GM21825 (cell line): ENCODE measurements around the gene NEK10.
"Not testable (repeated sequence)": the region's sequence is repeated elsewhere in the genome, so short reads cannot be mapped to it uniquely, and the experiment has no call there.

ENCODE experiments used
- ATAC-seq: cut with Tn5 transposase; IDR thresholded peaks from one replicate; pipeline ENCODE4 v1.9.1; 2021; ENCODE audit warnings: mild to moderate bottlenecking, moderate library complexity; ENCODE audit not compliant: unreplicated experiment

The NEK10 gene, protein sequence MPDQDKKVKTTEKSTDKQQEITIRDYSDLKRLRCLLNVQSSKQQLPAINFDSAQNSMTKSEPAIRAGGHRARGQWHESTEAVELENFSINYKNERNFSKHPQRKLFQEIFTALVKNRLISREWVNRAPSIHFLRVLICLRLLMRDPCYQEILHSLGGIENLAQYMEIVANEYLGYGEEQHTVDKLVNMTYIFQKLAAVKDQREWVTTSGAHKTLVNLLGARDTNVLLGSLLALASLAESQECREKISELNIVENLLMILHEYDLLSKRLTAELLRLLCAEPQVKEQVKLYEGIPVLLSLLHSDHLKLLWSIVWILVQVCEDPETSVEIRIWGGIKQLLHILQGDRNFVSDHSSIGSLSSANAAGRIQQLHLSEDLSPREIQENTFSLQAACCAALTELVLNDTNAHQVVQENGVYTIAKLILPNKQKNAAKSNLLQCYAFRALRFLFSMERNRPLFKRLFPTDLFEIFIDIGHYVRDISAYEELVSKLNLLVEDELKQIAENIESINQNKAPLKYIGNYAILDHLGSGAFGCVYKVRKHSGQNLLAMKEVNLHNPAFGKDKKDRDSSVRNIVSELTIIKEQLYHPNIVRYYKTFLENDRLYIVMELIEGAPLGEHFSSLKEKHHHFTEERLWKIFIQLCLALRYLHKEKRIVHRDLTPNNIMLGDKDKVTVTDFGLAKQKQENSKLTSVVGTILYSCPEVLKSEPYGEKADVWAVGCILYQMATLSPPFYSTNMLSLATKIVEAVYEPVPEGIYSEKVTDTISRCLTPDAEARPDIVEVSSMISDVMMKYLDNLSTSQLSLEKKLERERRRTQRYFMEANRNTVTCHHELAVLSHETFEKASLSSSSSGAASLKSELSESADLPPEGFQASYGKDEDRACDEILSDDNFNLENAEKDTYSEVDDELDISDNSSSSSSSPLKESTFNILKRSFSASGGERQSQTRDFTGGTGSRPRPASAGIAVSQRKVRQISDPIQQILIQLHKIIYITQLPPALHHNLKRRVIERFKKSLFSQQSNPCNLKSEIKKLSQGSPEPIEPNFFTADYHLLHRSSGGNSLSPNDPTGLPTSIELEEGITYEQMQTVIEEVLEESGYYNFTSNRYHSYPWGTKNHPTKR

DNA sequence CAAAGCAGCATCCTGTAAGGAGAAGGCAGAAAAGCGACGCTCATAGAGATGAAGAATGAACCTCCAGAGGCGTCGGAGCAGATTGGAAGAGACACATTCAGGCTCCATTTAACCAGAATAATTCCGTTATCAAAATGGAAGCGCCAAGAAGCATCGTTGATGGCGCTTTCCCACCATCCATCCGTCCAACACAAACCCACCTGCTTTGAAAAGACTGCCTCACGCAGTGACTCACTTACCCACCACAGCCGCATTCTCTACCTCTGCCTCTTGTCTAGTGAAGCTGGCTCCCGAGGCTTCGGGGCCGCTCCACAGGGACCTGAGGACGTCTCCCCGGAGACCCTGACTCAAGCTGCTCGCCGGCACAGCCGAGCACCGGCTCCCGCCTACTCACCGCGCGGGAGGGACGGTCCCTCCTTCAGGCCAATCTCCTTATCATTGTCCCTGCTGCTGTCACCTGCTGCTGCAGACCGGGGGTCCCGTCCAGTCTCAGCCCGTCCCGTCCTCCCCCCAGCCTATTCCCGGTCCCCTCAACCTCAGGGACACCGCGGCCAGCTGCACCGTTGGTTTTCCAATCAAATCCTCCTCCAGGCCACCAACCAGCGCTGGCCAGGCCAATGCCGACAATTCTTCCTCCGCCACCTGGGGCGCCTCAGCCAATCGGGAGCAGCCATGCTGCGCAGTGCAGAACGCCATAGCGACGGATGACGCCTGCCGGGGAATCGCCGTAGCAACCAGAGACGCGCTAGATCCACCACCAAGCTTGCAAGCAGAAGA, at the start of gene NEK10:
TSS of gene NEK10 (minus strand) at position 553 of the 777 bp plus-strand sequence. CDS start 16,501 bp downstream, outside the sequence.
- peak; percentile 100 for ATAC-seq

DNA sequence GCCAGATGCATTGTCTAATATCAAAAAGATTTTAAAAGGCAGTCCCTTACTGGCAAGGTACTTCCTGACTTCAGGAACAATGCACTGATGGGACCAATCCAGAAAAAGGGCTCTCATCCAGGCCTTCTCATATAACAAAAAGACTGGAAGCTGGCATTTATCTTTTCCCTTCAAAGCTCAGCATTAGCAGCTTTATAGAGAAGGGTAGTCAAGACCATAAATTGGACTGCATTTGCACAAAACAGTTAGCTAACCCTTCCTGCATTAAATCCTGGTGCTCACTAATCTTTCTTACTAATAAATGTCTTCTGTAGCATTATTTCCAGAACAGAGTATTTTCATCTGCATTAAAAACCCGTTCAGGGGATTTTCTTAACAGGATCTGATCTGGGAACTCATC, 46.0 kb upstream of the NEK10 start:
- no peak for ATAC-seq

DNA sequence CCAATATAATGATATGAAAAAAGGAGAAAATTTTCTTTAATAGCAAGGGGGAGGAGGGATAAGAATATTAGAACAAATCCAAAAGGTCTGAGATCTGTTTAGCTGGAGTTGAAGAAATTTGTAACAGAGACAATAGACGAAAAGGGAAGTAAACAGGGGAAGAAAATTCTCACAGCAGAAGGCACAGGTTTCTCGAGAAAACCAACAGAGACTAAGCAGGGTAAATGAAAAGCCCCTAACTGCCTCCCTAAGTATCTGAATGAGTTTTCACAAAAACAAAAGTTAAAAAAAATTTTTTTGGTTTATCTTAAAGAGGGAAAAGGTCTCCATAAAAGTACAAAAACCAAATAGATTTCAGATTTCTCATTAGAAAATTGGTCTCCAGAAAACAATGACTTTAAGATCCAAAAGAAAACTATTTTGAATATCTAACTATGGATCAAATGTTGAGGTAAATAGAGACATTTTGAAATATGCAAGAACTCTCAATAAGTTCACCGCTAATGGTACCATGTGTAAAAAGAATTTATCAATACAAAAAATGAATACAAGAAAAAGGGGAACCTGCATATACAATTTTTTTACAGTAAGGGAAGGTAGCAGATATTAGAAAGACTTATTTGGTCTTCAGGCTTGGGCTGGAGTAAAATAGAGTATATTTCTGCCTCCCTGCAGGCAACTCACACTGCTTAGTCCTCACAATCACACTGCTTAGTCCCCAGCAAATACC, 23.9 kb upstream of the NEK10 start:
- peak; percentile 87 for ATAC-seq

DNA sequence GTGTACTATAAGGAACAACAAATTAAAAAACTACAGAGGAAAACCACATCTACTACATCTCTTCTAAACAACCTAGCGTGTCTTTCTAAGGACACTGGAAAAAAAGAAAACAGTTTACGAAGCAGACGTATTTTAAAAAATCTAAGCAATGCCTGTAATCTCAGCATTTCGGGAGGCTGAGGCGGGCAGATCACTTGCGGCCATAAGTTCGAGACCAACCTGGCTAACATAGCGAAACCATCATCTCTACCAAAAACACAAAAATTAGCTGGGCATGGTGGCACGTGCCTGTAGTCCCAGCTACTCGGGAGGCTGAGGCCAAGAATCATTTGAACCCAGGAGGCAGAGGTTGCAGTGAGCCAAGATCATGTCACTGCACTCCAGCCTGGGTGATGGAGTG, 23.2 kb upstream of the NEK10 start:
- ATAC-seq = not testable (repeated sequence)

GRCh38 chr3:27391796-27392195, 22.6 kb upstream of the NEK10 start:
- ATAC-seq = no peak

- no peak for ATAC-seq
Measured at GRCh38 chr3:27387625-27388024, 18.4 kb upstream of the NEK10 start.

DNA sequence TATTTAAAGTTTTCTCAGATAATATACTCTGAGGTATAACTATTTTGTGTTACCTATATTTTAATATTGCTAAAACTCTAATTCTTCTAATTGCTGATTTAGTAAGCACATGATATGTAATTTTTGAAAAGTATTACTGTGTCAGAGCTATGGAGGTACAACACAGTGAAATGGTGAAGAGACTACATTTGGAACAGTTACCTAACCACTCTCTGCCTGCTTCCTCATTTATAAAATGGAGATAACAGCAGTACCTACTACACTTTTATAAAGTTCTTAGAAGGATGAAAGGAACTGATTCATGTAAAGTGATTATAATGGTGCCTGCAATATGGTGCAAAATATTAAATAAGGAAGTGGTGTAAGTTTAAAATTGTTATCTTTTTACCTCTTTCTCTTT, 16.3 kb upstream of the NEK10 start:
- ATAC-seq = no peak

GRCh38 chr3:27384191-27384590, 15.0 kb upstream of the NEK10 start:
- no peak for ATAC-seq

- no peak for ATAC-seq
Measured at GRCh38 chr3:27380433-27381357, 11.5 kb upstream of the NEK10 start.

DNA sequence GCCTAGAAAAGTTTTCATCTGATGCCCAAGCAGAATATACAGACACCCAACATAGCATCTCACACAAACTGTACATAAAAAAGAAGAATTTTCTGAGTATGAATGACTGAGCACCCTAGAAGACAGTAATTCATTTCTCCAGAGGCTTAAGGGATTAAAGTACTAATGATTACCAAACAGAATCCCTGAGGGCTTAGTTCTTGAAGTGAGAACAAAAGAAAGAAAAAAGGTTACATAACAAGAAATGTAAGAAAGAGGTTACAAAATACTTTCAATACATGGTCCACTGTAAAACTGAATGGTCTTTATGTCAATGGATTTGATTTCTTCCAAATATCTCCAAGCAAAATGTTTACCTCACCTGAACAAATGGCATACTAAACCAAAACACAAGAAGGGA, 9.1 kb upstream of the NEK10 start:
- no peak for ATAC-seq

DNA sequence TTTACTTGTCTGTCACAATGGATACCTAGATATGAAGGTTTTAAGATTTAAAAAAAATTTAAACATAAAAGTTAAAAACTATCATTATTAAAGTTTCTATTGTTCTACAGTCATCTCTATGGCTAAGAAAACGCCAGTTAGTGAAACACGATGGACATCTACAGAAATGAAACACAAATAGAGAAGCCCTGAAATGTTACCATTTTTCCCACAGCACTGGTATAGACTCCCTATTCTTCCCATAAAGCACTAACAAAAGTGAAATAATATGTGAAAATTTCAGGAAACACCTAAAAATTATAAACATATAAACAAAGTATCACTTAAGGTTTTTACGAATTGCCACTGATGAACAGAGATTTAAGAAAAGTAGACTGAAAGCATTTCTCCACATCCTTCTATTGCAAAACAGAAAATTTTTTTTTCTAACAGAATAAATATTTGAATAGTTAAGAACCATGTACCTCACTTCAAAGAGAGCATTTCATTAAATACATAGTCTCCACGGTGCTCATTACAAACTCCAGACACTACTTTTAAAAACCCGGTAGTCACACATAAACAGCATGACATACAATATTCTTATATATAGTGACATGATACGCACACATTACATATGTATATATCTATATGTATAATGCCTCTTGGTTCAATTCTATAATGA, 7.1 kb upstream of the NEK10 start:
- no peak for ATAC-seq

- no peak for ATAC-seq
Measured at GRCh38 chr3:27366062-27366591, 3.1 kb downstream of the NEK10 start.

DNA sequence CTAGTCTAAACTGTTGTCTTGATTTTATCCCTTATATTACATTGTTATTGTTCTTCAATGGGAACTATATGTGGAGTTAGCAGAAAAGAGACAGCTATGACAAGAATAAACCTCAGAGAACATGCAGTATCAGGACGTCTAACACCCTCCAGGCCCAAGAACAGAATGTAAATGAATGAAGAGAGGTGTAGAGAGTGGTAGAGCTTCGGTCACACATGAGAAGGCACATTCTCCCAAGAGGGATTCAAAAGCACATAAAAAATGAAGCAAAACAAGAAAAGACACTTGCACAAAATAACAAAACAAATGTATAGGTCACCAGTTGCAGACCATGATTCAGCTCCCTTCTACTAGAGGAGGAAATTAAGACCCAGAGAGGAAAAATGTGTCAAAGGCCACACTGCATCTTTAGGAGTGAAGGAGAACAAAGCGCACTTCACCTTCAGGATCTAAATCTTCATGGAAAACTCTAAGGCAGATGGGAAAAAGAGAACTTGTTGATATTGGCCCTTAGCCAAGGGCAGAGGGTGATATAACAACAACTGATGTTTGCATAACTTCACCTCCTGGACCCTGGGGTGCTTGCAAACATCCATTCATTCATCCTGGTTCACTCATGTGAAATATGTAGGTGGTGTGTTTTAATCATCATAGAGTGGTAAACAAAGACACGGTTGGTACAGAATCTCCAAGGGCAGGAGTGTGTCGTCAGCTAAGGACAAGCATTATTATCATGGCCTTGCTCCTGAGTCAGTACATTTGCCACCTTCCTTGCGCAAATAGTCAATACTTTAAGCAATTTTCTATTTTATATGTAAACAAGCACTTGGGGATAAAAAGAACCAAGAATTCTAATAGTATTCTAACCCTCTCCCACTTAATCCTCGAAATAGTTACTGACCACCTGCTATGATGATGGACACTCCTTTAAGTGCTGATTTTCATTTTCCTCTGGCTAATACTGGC, 8.8 kb downstream of the NEK10 start:
- ATAC-seq = peak; percentile 60

- no peak for ATAC-seq
Measured at GRCh38 chr3:27358372-27358771, 10.8 kb downstream of the NEK10 start.

GRCh38 chr3:27357665-27358258, 11.4 kb downstream of the NEK10 start:
- peak; percentile 87 for ATAC-seq

GRCh38 chr3:27356976-27357375, 12.2 kb downstream of the NEK10 start:
- ATAC-seq = no peak
